Measurements from ENCODE around the gene SMU1. TPM values are rescaled to one million over a fixed set of nuclear protein-coding genes. Genes with fewer than 3 reads are reported as not detected.

Gene SMU1
- total RNA-seq, 1 experiment from 2014 or later: 23.2 TPM

DNA sequence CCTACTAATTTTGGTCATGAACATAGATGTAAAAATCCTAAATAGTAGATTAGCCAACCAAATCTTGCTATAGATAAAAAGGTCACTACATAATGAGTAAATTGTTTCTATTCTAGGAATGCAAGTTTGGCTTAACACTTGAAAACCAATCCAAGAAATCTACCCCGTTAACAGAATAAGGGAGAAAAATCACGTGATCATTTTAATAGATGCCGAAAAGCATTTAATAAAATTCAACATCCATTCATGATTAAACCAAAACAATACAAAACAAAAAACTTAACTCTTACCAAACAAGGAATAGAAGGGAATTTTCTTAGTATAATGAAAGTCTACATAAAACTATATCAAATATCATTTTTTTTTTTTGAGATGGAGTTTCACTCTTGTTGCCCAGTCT lies 20.7 kb upstream of the SMU1 start:
- Mint-ChIP-seq H3K36me3 (no peaks in the 10 kb centered on the region), H3K4me1 (no peaks in the 10 kb centered on the region), H3K4me3 (no peak overlapping the region), H3K27ac (no peak overlapping the region), H3K9me3 (no peaks in the 10 kb centered on the region), H3K27me3 (ENCODE audit: low read depth) (peaks cover 4% of the 10 kb centered on the region; the same call in 1 of the 2 replicates)
- DNase-seq (ENCODE audit: low spot score) (no peak), ATAC-seq (no peak)
- CTCF ChIA-PET: no interaction called here
- TF ChIP-seq STAT6 (CRISPR knock-in tag; conservative IDR thresholded peaks at IDR 0.05; ENCODE audit: low read depth) (no peak), ZNF423 (CRISPR knock-in tag; IDR thresholded peaks at IDR 0.05) (no peak), TCF7 (CRISPR knock-in tag; IDR thresholded peaks at IDR 0.05; ENCODE audit: low read depth) (no peak), SMAD4 (CRISPR knock-in tag; IDR thresholded peaks at IDR 0.05) (no peak), USF1 (CRISPR knock-in tag; IDR thresholded peaks at IDR 0.05) (no peak), CREM (CRISPR knock-in tag; IDR thresholded peaks at IDR 0.05) (no peak), NR1H2 (CRISPR knock-in tag; IDR thresholded peaks at IDR 0.05) (no peak), PREB (CRISPR knock-in tag; IDR thresholded peaks at IDR 0.05; ENCODE audit: borderline replicate concordance) (no peak), ZNF219 (CRISPR knock-in tag; IDR thresholded peaks at IDR 0.05; ENCODE audit: borderline replicate concordance) (no peak), ZNF263 (CRISPR knock-in tag; IDR thresholded peaks at IDR 0.05; ENCODE audit: low read depth) (no peak), OVOL2 (CRISPR knock-in tag; IDR thresholded peaks at IDR 0.05; ENCODE audit: borderline replicate concordance) (no peak), ESRRA (CRISPR knock-in tag; IDR thresholded peaks at IDR 0.05; ENCODE audit: borderline replicate concordance) (no peak), JUN (CRISPR knock-in tag; IDR thresholded peaks at IDR 0.05) (no peak), RORB (CRISPR knock-in tag; IDR thresholded peaks at IDR 0.05) (no peak), CBFB (CRISPR knock-in tag; IDR thresholded peaks at IDR 0.05; ENCODE audit: low read depth) (no peak)
- TF ChIP-seq, protein P1, sequence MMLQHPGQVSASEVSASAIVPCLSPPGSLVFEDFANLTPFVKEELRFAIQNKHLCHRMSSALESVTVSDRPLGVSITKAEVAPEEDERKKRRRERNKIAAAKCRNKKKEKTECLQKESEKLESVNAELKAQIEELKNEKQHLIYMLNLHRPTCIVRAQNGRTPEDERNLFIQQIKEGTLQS (CRISPR knock-in tag; conservative IDR thresholded peaks at IDR 0.05): no peak
- TF ChIP-seq, protein P2, sequence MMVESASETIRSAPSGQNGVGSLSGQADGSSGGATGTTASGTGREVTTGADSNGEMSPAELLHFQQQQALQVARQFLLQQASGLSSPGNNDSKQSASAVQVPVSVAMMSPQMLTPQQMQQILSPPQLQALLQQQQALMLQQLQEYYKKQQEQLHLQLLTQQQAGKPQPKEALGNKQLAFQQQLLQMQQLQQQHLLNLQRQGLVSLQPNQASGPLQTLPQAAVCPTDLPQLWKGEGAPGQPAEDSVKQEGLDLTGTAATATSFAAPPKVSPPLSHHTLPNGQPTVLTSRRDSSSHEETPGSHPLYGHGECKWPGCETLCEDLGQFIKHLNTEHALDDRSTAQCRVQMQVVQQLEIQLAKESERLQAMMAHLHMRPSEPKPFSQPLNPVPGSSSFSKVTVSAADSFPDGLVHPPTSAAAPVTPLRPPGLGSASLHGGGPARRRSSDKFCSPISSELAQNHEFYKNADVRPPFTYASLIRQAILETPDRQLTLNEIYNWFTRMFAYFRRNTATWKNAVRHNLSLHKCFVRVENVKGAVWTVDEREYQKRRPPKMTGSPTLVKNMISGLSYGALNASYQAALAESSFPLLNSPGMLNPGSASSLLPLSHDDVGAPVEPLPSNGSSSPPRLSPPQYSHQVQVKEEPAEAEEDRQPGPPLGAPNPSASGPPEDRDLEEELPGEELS (CRISPR knock-in tag; IDR thresholded peaks at IDR 0.05): no peak
- TF ChIP-seq, protein P3, sequence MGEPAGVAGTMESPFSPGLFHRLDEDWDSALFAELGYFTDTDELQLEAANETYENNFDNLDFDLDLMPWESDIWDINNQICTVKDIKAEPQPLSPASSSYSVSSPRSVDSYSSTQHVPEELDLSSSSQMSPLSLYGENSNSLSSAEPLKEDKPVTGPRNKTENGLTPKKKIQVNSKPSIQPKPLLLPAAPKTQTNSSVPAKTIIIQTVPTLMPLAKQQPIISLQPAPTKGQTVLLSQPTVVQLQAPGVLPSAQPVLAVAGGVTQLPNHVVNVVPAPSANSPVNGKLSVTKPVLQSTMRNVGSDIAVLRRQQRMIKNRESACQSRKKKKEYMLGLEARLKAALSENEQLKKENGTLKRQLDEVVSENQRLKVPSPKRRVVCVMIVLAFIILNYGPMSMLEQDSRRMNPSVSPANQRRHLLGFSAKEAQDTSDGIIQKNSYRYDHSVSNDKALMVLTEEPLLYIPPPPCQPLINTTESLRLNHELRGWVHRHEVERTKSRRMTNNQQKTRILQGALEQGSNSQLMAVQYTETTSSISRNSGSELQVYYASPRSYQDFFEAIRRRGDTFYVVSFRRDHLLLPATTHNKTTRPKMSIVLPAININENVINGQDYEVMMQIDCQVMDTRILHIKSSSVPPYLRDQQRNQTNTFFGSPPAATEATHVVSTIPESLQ (CRISPR knock-in tag; IDR thresholded peaks at IDR 0.05): no peak
- TF ChIP-seq, protein P4, sequence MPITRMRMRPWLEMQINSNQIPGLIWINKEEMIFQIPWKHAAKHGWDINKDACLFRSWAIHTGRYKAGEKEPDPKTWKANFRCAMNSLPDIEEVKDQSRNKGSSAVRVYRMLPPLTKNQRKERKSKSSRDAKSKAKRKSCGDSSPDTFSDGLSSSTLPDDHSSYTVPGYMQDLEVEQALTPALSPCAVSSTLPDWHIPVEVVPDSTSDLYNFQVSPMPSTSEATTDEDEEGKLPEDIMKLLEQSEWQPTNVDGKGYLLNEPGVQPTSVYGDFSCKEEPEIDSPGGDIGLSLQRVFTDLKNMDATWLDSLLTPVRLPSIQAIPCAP (CRISPR knock-in tag; IDR thresholded peaks at IDR 0.05): no peak
- POLR2A ChIA-PET: no interaction called here

Data from WTC11 (cell line).